Pancreas (tissue), 10 donors: ENCODE measurements around the gene P2RY2. TPM values are rescaled to one million over a fixed set of nuclear protein-coding genes. Genes with fewer than 3 reads are reported as not detected.
"Not testable (repeated sequence)": the region's sequence is repeated elsewhere in the genome, so short reads cannot be mapped to it uniquely, and the experiment has no call there.

ENCODE experiments used
- ATAC-seq, 4 donors: fragments of 200-7000 bp; cut with Tn5 transposase; one replicate each; pipeline versions ENCODE4 v1.8.0 to v1.9.1; 2020; ENCODE audit warnings: mild to moderate bottlenecking in 4 of 4, moderate library complexity in 4 of 4
- DNase-seq, 6 donors: peaks; one replicate each; pipeline ENCODE4 v3.0.0-alpha.2; 2020
- FAIRE-seq: peaks from 2 replicates; lab custom pipeline; 2012; peaks lifted over from hg19 to GRCh38; lab: Jason Lieb, UNC
- H3K27ac ChIP-seq, 4 donors: fragments of 200-600 bp; sonication (generic); 1 replicate in 3 of 4; 2 replicates in 1 of 4; pipeline versions ENCODE4 v1.5.0 to v1.8.0; 2020
- H3K27me3 ChIP-seq, 4 donors: fragments of 200-600 bp; one replicate each; pipeline ENCODE4 v1.8.0; 2021
- H3K36me3 ChIP-seq, 3 donors: fragments of 200-600 bp; sonication (generic) in 1 of 3; one replicate each; pipeline versions ENCODE4 v1.5.0 to v1.8.0; 2020 to 2021
- H3K4me1 ChIP-seq, 3 donors: fragments of 200-600 bp; one replicate each; pipeline ENCODE4 v1.8.0; 2021
- H3K4me3 ChIP-seq, 4 donors: fragments of 200-600 bp; sonication (generic) in 2 of 4; one replicate each; pipeline versions ENCODE4 v1.5.0 to v1.8.0; 2020 to 2021
- H3K9me3 ChIP-seq, 4 donors: fragments of 200-600 bp; one replicate each; pipeline ENCODE4 v1.8.0; 2021
- WGBS, 2 donors: extraction: QIAGEN DNeasy Blood & Tissue Kit; methylation state at CpG; one replicate each; pipeline ENCODE4 v1.1.7; 2013; 5-methylcytosine and 5-hydroxymethylcytosine counted together
- intact Hi-C, 3 donors: fragments of 100-400 bp; cut with DNase I; formaldehyde crosslinking; loops; one replicate each; pipeline versions ENCODE4 v1.11.1 to v1.14.2; 2022
- polyA plus RNA-seq, 2 donors: library from polyadenylated mRNA; stranded (reverse); fragments of 200-250 nt; gene quantifications; one replicate each; pipeline ENCODE4 v1.2.3, GENCODE V29; 2013
- total RNA-seq, 6 donors: library from RNA; stranded (reverse); fragmentation: NEBNext Ultra II Directional in 4 of 6; extraction: Animal tissue kit (Norgen Biotek cat#: 25700) in 4 of 6; gene quantifications; one replicate each; pipeline versions ENCODE4 v1.2.1 to v1.2.4, GENCODE V29; 2021 to 2023
- TF ChIP-seq, protein P1 (sequence below), 4 donors: fragments of 200-600 bp; sonication (generic) in 3 of 4; IDR thresholded peaks; one replicate each; pipeline versions ENCODE4 v1.5.0 to v1.8.0; 2021; ENCODE audit warnings: antibody characterized with exemption in 4 of 4
- donor health status: healthy with polysubstance abuse.
- donor health status: DM: no; HTN: no; CAD: no; lungs with moderate emphysema.
- donor health status: DM: no; HTN: no; CAD: no.
- donor health status: control.
- donor health status: control.
- donor health status: Bipolar disorder and iron deficiency.
- donor health status: DM: yes; HTN: yes; CAD: no.
- donor health status: DM: no; HTN: no; CAD: no.
- donor health status: DM: no; HTN: no; CAD: no.
- donor health status: DM: yes; HTN: yes; CAD: no.

P2RY2 gene
- total and polyA plus RNA-seq, 8 donors, result 0.24 to 2.0 (median 0.47) TPM

DNA sequence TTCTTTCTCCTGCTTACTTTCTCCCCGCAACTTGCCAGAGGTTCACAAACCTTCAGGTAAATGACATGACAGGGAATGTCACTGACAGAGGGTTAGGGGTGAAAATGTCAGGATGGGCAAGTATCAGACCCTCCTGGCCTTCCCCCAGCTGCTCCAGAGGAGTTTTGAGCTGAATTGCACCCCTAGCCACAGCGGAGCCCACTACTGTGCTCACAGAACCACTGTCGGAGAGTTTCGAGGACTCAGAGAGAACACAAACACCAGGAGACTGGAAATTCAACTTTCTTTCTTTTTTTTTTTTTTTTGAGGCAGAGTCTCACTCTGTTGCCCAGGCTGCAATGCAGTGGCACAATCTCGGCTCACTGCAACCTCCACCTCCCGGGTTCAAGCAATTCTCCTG is 21.5 kb upstream of the P2RY2 start:
- TF ChIP-seq, protein P1, sequence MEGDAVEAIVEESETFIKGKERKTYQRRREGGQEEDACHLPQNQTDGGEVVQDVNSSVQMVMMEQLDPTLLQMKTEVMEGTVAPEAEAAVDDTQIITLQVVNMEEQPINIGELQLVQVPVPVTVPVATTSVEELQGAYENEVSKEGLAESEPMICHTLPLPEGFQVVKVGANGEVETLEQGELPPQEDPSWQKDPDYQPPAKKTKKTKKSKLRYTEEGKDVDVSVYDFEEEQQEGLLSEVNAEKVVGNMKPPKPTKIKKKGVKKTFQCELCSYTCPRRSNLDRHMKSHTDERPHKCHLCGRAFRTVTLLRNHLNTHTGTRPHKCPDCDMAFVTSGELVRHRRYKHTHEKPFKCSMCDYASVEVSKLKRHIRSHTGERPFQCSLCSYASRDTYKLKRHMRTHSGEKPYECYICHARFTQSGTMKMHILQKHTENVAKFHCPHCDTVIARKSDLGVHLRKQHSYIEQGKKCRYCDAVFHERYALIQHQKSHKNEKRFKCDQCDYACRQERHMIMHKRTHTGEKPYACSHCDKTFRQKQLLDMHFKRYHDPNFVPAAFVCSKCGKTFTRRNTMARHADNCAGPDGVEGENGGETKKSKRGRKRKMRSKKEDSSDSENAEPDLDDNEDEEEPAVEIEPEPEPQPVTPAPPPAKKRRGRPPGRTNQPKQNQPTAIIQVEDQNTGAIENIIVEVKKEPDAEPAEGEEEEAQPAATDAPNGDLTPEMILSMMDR (IDR thresholded peaks at IDR 0.05), result no peak
- ATAC-seq (no peak), DNase-seq (no peak), FAIRE-seq (no peak)
- H3K36me3 ChIP-seq, result no peaks in the 10 kb centered on the region
- no peaks in the 10 kb centered on the region for H3K9me3 ChIP-seq
- no peak overlapping the region for H3K4me3 ChIP-seq
- intact Hi-C loops, result no loop called here
- 83 to 88% methylated on average over 6 of the region's 6 CpGs for WGBS, 2 donors
- no peaks in the 10 kb centered on the region for H3K27me3 ChIP-seq
- H3K27ac ChIP-seq, result no peak overlapping the region
- H3K4me1 ChIP-seq, result no peaks in the 10 kb centered on the region

- FAIRE-seq, result no peak
- DNase-seq, result no peak
- WGBS, 2 donors, result 82 to 91% methylated on average over 4 of the region's 4 CpGs
- no peak for ATAC-seq
- intact Hi-C loops, result no loop called here
- H3K4me3 ChIP-seq, result no peak overlapping the region
- no peaks in the 10 kb centered on the region for H3K4me1 ChIP-seq
- H3K9me3 ChIP-seq, result no peaks in the 10 kb centered on the region
- no peak overlapping the region for H3K27ac ChIP-seq
- no peaks in the 10 kb centered on the region for H3K27me3 ChIP-seq
- TF ChIP-seq, protein P1 (IDR thresholded peaks at IDR 0.05), result no peak
- no peaks in the 10 kb centered on the region for H3K36me3 ChIP-seq
Observed at GRCh38 chr11:73197348-73197747, 20.7 kb upstream of the P2RY2 start.

DNA sequence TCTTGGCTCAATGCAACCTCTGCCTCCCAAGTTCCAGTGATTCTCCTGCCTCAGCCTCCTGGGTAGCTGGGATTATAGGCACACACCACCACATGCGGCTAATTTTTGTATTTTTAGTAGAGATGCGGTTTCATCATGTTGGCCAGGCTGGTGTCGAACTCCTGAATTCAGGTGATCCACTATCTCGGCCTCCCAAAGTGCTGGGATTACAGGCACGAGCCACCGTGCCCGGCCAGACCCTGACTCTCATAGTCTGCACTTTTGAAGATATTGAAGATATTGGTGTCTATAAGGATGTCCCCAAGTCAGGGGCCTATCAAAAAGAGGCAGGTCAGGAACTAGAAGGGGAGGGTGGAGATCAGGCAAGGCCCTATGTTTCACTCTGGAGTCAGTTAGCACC is 20.3 kb upstream of the P2RY2 start:
- DNase-seq, H3K36me3 ChIP-seq, H3K9me3 ChIP-seq, H3K27me3 ChIP-seq, ATAC-seq, FAIRE-seq, intact Hi-C loops, H3K4me1 ChIP-seq, H3K4me3 ChIP-seq, H3K27ac ChIP-seq: not testable (repeated sequence)
- WGBS, 2 donors, result 88 to 92% methylated on average over 7 of the region's 7 CpGs

DNA sequence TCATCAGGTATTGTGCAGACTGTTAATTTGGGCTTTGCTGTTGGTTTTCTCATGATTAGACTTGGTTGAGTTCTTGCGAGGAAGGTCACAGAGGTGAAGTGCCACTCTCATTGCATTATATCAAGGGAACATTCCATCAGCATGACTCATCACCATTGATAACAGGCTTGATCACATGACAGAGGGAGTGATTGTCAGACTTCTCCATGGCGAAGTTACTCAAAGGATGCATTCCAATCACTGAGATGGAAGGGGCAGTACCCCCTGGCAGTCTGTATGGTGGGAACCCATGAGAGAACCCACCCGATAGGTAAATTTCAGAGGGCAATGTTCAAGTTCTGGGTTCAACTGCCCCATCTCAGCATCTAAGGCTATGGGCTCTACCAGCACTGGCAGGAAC is 19.4 kb upstream of the P2RY2 start:
- H3K27ac ChIP-seq, result no peak overlapping the region
- 45 to 50% methylated on average over 3 of the region's 3 CpGs for WGBS, 2 donors
- H3K4me1 ChIP-seq, result no peaks in the 10 kb centered on the region
- no peaks in the 10 kb centered on the region for H3K27me3 ChIP-seq
- FAIRE-seq (no peak), DNase-seq (peak in 1 of 6 donors; percentile 7), ATAC-seq (peak in 2 of 4 donors; percentile 67 to 72)
- TF ChIP-seq, protein P1 (IDR thresholded peaks at IDR 0.05), result no peak
- no peaks in the 10 kb centered on the region for H3K9me3 ChIP-seq
- intact Hi-C loops, result no loop called here
- H3K36me3 ChIP-seq, result no peaks in the 10 kb centered on the region
- no peak overlapping the region for H3K4me3 ChIP-seq

DNA sequence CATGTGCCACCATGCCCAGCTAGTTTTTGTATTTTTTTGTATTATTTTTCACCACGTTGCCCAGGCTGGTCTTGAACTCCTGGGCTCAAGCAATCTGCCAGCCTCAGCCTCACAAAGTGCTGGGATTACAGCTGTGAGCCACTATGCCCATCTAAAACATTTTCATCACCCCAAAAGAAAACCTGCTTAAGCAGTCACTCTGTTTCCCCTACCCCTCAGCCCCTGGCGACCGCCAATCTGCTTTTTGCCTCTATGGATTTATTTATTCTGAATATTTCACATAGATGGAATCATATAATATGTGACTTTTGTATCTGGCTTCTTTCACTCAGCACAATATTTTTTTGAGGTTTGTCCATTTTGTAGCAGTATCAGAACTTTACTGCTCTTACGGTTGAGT is 18.6 kb upstream of the P2RY2 start:
- Histone ChIP-seq H3K9me3 (no peaks in the 10 kb centered on the region), H3K4me1 (no peaks in the 10 kb centered on the region), H3K4me3 (no peak overlapping the region), H3K27me3 (no peaks in the 10 kb centered on the region), H3K36me3 (no peaks in the 10 kb centered on the region), H3K27ac (no peak overlapping the region)
- no peak for ATAC-seq
- peak in 1 of 6 donors; percentile 12 for DNase-seq
- FAIRE-seq, result no peak
- TF ChIP-seq, protein P1 (IDR thresholded peaks at IDR 0.05), result no peak
- 78 to 90% methylated on average over 4 of the region's 4 CpGs for WGBS, 2 donors
- intact Hi-C loops, result no loop called here
